GM12891 (cell line): ENCODE measurements around the gene ANXA2.

Experiments
- PAX5 ChIP-seq: IDR thresholded peaks from 2 replicates; pipeline ENCODE4 v1.6.1; 2011; ENCODE audit warnings: low read length, moderate library complexity, mild to moderate bottlenecking; ENCODE audit not compliant: insufficient read depth, severe bottlenecking
- POLR2A ChIP-seq: IDR thresholded peaks from 2 replicates; pipeline ENCODE4 v1.6.1; 2011; ENCODE audit warnings: low read depth, low read length, control low read depth
- POLR2AphosphoS5 ChIP-seq: IDR thresholded peaks from 2 replicates; pipeline ENCODE4 v1.6.1; 2011; ENCODE audit warnings: low read depth, low read length, control low read depth
- TAF1 ChIP-seq: IDR thresholded peaks from 2 replicates; pipeline ENCODE4 v1.6.1; 2011; ENCODE audit warnings: low read depth, low read length, control low read depth

GRCh38 chr15:60337076-60337475 is 60.7 kb downstream of the ANXA2 start:
- no peak for TF ChIP-seq POLR2AphosphoS5
- no peak for TF ChIP-seq POLR2A
- TF ChIP-seq PAX5 = no peak
- no peak for TF ChIP-seq TAF1
